Hepatocyte (in vitro differentiated cells): ENCODE results near the gene XCL2. TPM values are rescaled to one million over a fixed set of nuclear protein-coding genes. Genes with fewer than 3 reads are reported as not detected.
"Not testable (repeated sequence)": the region's sequence is repeated elsewhere in the genome, so short reads cannot be mapped to it uniquely, and the experiment has no call there.

Source experiments
- DNase-seq: peaks from one replicate; pipeline ENCODE4 v3.0.0-alpha.2; 2016; ENCODE audit warnings: low spot score
- H2AFZ ChIP-seq: fragments of 200-600 bp; sonication (generic); 2 replicates; pipeline ENCODE4 v1.6.0; 2016; ENCODE audit warnings: antibody characterized with exemption, mild to moderate bottlenecking
- H3K27ac ChIP-seq: fragments of 200-600 bp; sonication (generic); 2 replicates; pipeline ENCODE4 v1.5.1; 2016; ENCODE audit warnings: mild to moderate bottlenecking
- H3K27me3 ChIP-seq: fragments of 200-600 bp; sonication (generic); 2 replicates; pipeline ENCODE4 v1.6.1; 2016
- H3K36me3 ChIP-seq: fragments of 200-600 bp; sonication (generic); replicated peaks from 2 replicates; pipeline ENCODE4 v1.5.1; 2016; ENCODE audit warnings: low read depth; ENCODE audit not compliant: insufficient read depth
- H3K4me1 ChIP-seq: fragments of 200-600 bp; sonication (generic); 2 replicates; pipeline ENCODE4 v1.5.1; 2016; ENCODE audit warnings: mild to moderate bottlenecking, moderate library complexity; ENCODE audit not compliant: insufficient read depth
- H3K4me2 ChIP-seq: fragments of 200-600 bp; sonication (generic); 2 replicates; pipeline ENCODE4 v1.6.0; 2016
- H3K4me3 ChIP-seq: fragments of 200-600 bp; sonication (generic); 2 replicates; pipeline ENCODE4 v1.5.1; 2016; ENCODE audit warnings: mild to moderate bottlenecking
- H3K79me2 ChIP-seq: fragments of 200-600 bp; sonication (generic); 2 replicates; pipeline ENCODE4 v1.6.0; 2017; ENCODE audit warnings: mild to moderate bottlenecking
- H3K9me2 ChIP-seq: fragments of 200-600 bp; sonication (generic); replicated peaks from 2 replicates; pipeline ENCODE4 v1.6.0; 2017; ENCODE audit warnings: mild to moderate bottlenecking; ENCODE audit not compliant: insufficient read depth
- H3K9me3 ChIP-seq: fragments of 200-600 bp; sonication (generic); 2 replicates; pipeline ENCODE4 v1.5.1; 2016; ENCODE audit warnings: low read depth, mild to moderate bottlenecking
- H4K20me1 ChIP-seq: fragments of 200-600 bp; sonication (generic); 2 replicates; pipeline ENCODE4 v1.6.0; 2016; ENCODE audit warnings: mild to moderate bottlenecking; ENCODE audit not compliant: insufficient read depth, poor library complexity, severe bottlenecking
- CTCF ChIP-seq: fragments of 200-600 bp; sonication (generic); IDR thresholded peaks from 2 replicates; pipeline ENCODE4 v1.5.1; 2016; ENCODE audit warnings: antibody characterized with exemption, mild to moderate bottlenecking; ENCODE audit not compliant: poor library complexity
- EZH2 ChIP-seq: fragments of 200-600 bp; sonication (generic); IDR thresholded peaks from 2 replicates; pipeline ENCODE4 v1.6.1; 2016; ENCODE audit warnings: antibody characterized with exemption, mild to moderate bottlenecking, borderline replicate concordance
- EZH2phosphoT487 ChIP-seq: fragments of 200-600 bp; sonication (generic); IDR thresholded peaks from one replicate; pipeline ENCODE4 v1.6.1; 2018; ENCODE audit warnings: antibody characterized with exemption, mild to moderate bottlenecking, low read depth, moderate library complexity; ENCODE audit not compliant: unreplicated experiment, severe bottlenecking
- WGBS: methylation state at CpG from one replicate; pipeline ENCODE4 v1.1.6; 2016; ENCODE audit warnings: low lambda C conversion rate; ENCODE audit errors: missing lambda C conversion rate; 5-methylcytosine and 5-hydroxymethylcytosine counted together
- polyA plus RNA-seq: library from polyadenylated mRNA; unstranded; fragments of >200 nt; fragmentation: Nextera tagmentation; extraction: Ambion mirVana; gene quantifications from 2 replicates; pipeline ENCODE4 v1.2.1, GENCODE V29; 2016
- total RNA-seq: library from RNA; depleted of rRNA; stranded (reverse); fragments of >200 nt; gene quantifications from 2 replicates; pipeline ENCODE4 v1.2.3, GENCODE V29; 2014

Gene XCL2
- total and polyA plus RNA-seq, 2 experiments from 2014 or later: not detected

GRCh38 chr1:168581817-168582572 is 38.2 kb upstream of the XCL2 start:
- Histone ChIP-seq H3K79me2 (no peaks in the 10 kb centered on the region), H3K36me3 (no peaks in the 10 kb centered on the region), H3K4me2 (no peak overlapping the region), H3K4me1 (no peaks in the 10 kb centered on the region), H3K27ac (no peak overlapping the region), H3K4me3 (no peak overlapping the region), H2AFZ (no peak overlapping the region), H3K9me2 (no peaks in the 10 kb centered on the region), H3K27me3 (no peaks in the 10 kb centered on the region), H4K20me1 (no peaks in the 10 kb centered on the region), H3K9me3 (no peaks in the 10 kb centered on the region)
- 77% methylated on average over 4 of the region's 4 CpGs for WGBS
- no peak for DNase-seq
- TF ChIP-seq CTCF: no peak
- TF ChIP-seq EZH2phosphoT487: no peak
- TF ChIP-seq EZH2: no peak

- not testable (repeated sequence) for H3K27ac ChIP-seq, H3K9me3 ChIP-seq, H4K20me1 ChIP-seq, H3K9me2 ChIP-seq, H2AFZ ChIP-seq, DNase-seq, H3K4me3 ChIP-seq, H3K79me2 ChIP-seq, H3K27me3 ChIP-seq, H3K4me1 ChIP-seq, H3K4me2 ChIP-seq, H3K36me3 ChIP-seq
- WGBS: 73% methylated on average over 7 of the region's 7 CpGs
These were observed 37.2 kb upstream of the XCL2 start for GRCh38 chr1:168580991-168581390.

GRCh38 chr1:168580290-168580689 is 36.5 kb upstream of the XCL2 start:
- H3K36me3 ChIP-seq, H3K27ac ChIP-seq, H3K27me3 ChIP-seq, H3K9me2 ChIP-seq, H3K4me3 ChIP-seq, DNase-seq, H3K79me2 ChIP-seq, H3K4me1 ChIP-seq, H2AFZ ChIP-seq, H3K4me2 ChIP-seq, H3K9me3 ChIP-seq, H4K20me1 ChIP-seq: not testable (repeated sequence)
- WGBS: 100% methylated on average over 2 of the region's 2 CpGs

- DNase-seq, H3K4me3 ChIP-seq, H3K36me3 ChIP-seq, H3K27me3 ChIP-seq, H3K9me3 ChIP-seq, H3K4me1 ChIP-seq, H2AFZ ChIP-seq, H3K9me2 ChIP-seq, H3K4me2 ChIP-seq, H4K20me1 ChIP-seq, H3K79me2 ChIP-seq, H3K27ac ChIP-seq: not testable (repeated sequence)
- WGBS: 91% methylated on average over 2 of the region's 2 CpGs
These were observed 34.9 kb upstream of the XCL2 start for GRCh38 chr1:168578531-168579185.

- 91% methylated on average over 5 of the region's 6 CpGs for WGBS
- not testable (repeated sequence) for H3K27ac ChIP-seq, H3K27me3 ChIP-seq, H2AFZ ChIP-seq, H3K36me3 ChIP-seq, H3K4me1 ChIP-seq, H3K79me2 ChIP-seq, H3K4me3 ChIP-seq, H3K9me2 ChIP-seq, DNase-seq, H3K4me2 ChIP-seq, H4K20me1 ChIP-seq, H3K9me3 ChIP-seq
These were observed 32.5 kb upstream of the XCL2 start, which contains the start of gene XCL1 for GRCh38 chr1:168576245-168576688. XCL1 (plus strand) TSS chr1:168576605; CDS start chr1:168576638, 33 bp downstream.
